ENCODE results near the gene AKT3.

DNA sequence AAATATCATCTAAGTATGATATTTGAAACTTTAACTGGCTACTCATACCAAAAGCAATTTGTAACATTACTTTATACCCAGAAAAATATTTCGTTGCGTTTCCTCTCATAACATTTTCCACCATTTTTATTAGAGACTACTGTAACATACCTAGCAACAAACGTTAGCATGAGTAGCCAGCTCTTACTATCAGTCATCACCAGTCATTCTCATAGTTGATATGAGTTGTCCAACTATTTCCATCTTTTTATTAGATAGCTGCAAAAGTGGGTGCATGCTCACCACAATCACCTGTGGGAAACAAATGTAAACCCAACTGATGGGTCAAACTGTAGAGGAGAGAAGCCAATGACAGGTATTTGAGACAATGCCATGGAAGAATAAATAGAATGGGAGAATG, 114.6 kb downstream of the AKT3 start:
- TF ChIP-seq, protein P1, sequence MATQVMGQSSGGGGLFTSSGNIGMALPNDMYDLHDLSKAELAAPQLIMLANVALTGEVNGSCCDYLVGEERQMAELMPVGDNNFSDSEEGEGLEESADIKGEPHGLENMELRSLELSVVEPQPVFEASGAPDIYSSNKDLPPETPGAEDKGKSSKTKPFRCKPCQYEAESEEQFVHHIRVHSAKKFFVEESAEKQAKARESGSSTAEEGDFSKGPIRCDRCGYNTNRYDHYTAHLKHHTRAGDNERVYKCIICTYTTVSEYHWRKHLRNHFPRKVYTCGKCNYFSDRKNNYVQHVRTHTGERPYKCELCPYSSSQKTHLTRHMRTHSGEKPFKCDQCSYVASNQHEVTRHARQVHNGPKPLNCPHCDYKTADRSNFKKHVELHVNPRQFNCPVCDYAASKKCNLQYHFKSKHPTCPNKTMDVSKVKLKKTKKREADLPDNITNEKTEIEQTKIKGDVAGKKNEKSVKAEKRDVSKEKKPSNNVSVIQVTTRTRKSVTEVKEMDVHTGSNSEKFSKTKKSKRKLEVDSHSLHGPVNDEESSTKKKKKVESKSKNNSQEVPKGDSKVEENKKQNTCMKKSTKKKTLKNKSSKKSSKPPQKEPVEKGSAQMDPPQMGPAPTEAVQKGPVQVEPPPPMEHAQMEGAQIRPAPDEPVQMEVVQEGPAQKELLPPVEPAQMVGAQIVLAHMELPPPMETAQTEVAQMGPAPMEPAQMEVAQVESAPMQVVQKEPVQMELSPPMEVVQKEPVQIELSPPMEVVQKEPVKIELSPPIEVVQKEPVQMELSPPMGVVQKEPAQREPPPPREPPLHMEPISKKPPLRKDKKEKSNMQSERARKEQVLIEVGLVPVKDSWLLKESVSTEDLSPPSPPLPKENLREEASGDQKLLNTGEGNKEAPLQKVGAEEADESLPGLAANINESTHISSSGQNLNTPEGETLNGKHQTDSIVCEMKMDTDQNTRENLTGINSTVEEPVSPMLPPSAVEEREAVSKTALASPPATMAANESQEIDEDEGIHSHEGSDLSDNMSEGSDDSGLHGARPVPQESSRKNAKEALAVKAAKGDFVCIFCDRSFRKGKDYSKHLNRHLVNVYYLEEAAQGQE (IDR thresholded peaks at IDR 0.05; ENCODE audit: insufficient read depth in 1 of 2, low read depth in 2 of 2, low read length in 2 of 2): no peak
- no peak for TF ChIP-seq TAF1 (IDR thresholded peaks at IDR 0.05; ENCODE audit: borderline replicate concordance, insufficient read depth, low read length)
- no peak for TF ChIP-seq FOXP2 (optimal IDR thresholded peaks at IDR 0.05; ENCODE audit: borderline replicate concordance, extremely low read depth, extremely low read length, insufficient read depth)
- TF ChIP-seq POLR2AphosphoS5 (IDR thresholded peaks at IDR 0.05; ENCODE audit: low read depth, low read length): no peak
- no peak for TF ChIP-seq SIN3A (IDR thresholded peaks at IDR 0.05; ENCODE audit: borderline replicate concordance, insufficient read depth, low read length)
